ENCODE measurements around the gene TNFRSF1A.

GRCh38 chr12:6380141-6381121, 38.6 kb upstream of the TNFRSF1A start:
- no peak for TF ChIP-seq RAD21 (conservative IDR thresholded peaks at IDR 0.05 in 1 of 2, IDR thresholded peaks at IDR 0.05 in 1 of 2)
- no peak for TF ChIP-seq CTCF (IDR thresholded peaks at IDR 0.05)
